GM19372 (cell line): ENCODE data around the gene CREB5.

Experiments used
- ATAC-seq: cut with Tn5 transposase; IDR thresholded peaks from one replicate; pipeline ENCODE4 v1.9.1; 2021; ENCODE audit warnings: mild to moderate bottlenecking, low read depth, moderate library complexity; ENCODE audit not compliant: unreplicated experiment

The CREB5 gene

DNA sequence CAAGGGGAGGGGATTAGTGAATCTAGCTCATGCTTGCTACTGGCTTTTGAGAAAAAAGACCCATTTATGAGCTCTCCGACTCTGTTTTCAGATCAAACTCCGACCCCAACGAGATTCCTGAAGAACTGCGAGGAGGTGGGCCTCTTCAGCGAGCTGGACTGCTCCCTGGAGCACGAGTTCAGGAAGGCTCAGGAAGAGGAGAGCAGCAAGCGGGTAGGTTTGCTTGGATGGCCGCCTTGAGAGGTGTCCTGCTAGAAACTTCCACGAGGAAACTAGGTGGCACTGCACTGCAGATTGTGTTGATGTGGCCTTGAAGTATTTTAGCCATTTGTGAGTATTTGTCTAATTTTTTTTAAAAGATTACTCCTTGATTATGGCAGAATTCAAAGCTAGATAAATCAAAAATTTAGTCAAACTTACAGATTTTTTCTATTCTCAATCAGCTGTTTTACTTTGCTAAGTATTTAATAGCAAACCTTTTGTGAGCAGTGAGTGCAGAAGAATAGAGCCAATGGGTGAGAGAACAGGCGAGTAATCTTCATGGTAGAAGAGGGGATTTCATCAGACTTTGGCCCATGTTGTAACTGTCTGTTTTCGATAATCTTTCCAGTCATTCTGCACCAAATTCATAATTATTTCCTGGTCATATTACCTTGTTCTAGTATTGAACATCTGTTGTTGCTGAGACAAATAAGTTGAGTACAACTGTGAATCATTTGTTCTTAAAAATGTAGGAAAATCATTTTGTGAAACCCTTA is 95.4 kb downstream of the CREB5 start:
- ATAC-seq: no peak

DNA sequence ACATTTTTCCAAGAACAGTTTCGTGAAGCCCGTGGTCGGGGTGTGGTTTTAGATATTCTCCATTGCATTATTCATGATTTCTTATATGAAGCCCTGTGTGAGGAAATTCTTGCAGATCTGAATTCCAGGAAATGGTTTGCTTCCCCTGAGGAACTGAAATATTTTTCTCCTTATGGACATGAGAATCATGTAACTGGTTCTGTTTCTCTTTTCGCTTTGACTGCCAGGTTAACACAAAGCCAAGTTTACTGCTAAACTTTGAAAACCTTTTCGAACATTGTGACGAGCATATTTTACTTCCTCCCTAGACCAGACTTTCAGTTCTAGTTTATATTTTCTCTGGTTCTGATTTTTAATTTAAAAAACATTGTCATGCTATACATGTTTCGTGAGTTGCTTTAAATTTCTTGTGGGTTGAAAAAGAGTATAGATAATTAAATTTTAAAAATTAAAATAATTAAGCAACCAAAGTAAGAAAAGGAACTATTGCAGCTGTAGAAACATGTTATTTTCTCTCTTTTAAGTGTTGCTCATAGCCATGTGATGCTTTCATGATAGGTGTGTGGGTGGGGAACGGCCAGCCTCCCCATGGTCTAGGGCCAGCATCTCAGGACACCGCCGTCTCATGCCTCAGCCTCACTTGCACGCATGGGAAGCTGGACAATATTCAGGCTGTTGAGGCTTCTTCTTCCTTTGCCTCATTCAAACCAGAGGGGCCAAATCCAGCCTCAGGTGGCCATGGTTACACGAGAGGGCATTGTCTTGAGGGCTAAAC is 97.1 kb downstream of the CREB5 start:
- ATAC-seq: peak; percentile 91

DNA sequence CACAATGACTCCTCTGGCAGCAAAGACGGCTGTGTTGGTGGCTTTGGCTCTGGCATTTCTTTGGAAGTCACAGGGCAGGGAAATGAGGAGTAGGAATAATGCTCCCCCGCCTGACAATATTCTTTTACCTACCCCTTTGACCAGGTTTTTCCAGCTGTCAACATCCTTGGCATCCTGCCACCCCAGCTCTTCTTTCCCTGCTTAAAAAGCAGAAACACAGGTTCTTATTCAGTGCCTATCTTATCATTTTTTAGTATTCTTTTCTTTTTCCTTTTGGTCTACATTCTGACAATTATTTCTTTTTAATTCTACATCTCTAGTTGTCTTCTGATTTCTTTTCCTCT is 97.7 kb downstream of the CREB5 start:
- no peak for ATAC-seq

GRCh38 chr7:28512668-28513440 is 100.5 kb downstream of the CREB5 start:
- no peak for ATAC-seq

DNA sequence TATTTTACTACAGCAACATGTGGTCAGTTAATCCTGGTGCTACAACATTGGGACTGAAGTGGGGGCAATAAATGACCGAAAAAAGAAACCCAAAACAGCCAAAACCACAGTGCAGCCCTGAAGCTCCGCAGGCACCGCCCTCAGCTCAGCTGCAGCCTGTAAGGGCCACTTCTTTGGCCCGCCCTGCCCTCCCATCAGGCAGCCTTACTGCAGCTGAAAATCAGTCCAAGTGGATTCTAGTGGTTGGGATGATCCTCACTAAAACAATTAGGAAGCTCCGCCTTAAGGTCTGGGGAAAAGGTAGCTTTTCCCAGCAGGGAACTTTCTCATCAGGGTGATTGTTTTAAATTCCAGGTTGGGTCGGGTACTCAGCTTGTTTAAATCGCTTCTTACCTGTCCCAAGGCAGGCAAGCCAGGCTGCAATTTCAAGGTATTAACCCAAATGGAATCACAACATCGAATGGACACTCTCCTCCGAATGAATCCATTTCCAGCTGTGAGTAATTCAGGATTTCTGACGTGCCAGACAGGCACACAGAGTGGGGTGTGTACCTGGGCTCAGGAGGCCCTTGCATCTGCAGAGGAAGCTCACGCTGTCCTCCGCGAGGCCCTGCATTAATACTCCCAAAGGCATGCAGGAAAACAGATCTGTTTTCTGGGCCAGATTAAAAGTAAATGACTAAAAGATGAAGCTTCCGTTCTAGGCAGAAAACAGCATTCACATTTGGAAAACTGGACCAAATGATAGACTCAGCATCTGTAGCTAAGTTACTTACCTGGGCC is 104.3 kb downstream of the CREB5 start:
- ATAC-seq: no peak

- ATAC-seq: no peak
These were observed 104.9 kb downstream of the CREB5 start for GRCh38 chr7:28517206-28517605.

DNA sequence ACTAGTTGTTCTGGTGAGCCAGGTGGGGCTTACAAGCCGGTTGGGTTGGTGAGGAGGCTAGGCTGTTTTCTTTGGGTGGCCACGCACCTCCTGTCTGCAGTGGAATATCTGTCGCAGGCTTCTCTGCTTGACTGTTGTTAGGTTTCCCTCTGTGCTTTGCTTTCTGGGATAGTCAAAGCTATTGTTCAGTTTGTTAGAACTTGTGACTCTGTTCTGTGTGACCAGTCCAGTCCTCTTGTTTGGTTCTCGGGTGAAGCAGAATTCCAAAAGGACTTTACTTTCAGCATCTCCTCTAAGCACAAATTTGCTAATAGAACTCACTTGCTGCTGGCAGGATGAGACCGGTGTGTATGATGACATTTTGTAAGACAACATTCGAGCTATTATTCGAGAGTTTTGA is 105.3 kb downstream of the CREB5 start:
- no peak for ATAC-seq

DNA sequence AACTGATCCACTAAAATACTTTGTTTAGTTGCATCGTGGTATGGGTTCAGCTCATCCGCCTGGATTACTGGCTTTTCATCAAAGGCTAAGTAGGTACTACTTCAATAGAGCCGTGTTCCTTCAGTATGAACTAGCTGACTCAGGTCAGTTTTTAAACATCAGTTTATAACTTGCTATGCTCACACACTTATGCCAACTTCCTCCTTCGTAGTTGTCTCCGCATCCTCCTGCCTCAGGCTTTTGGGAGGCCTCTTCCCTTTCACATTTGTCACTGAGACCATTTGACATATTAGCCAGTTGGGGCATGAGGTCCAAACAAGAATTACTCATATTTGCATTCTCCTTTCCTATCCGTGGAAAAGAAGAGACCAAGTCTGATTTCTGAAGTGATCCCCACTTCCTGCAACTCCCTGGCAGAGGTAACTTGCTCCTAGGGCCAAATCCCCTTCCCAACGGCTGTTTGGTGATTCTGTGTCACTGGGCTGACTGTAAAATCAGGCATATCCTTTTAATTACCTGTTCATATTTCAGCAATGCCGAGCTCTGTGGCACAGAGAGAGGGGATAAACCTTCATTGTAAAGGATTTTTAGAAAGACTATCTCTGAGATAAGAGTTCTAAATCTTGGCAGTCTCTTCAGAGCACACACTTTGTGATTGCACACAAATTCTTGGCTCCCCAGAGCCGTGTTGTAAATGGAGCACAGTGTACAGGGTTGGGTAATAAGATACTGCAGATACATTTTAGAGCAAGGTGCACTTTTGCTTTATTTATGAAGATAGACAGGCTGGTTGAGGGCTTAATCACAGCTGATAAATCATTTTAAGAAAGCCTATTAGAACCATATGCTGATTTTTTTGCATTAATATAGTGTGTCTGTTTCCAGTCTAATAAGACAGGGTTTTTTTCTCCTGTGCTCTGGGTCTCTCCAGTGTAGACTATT is 108.0 kb downstream of the CREB5 start:
- no peak for ATAC-seq

GRCh38 chr7:28524978-28525377 is 112.7 kb downstream of the CREB5 start:
- no peak for ATAC-seq

GRCh38 chr7:28528899-28529298 is 116.6 kb downstream of the CREB5 start:
- no peak for ATAC-seq

- ATAC-seq: no peak
These were observed 117.4 kb downstream of the CREB5 start for GRCh38 chr7:28529755-28530154.

DNA sequence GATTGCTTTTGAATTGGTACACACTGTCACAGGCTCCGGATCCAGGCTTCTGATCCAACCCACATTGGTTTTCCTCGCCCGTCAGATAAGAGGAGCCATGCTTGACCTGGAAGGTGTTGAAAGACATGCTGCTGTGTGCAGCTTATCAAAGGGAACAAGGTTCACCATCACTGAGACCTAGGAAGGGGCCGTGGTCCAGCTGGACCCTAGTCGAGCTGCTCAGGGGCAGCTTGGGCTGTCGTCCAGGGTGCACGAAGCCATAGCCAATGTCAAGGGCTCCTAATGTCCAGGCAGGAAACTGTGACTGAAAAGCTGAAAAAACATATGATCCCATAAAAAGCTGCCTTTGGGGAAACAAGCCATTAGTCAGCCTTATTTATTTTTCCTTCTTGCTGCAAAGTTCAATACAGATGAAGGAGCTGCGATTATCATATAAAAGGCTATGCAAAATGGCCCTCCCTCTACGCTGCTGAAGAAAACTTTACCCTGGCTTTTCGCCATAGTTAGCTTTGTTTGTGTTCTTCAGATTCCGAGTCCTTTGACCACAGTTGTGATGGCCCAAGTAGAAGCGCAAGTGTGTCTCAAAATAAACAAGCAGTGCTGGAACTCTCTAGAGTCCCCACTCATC is 118.0 kb downstream of the CREB5 start:
- no peak for ATAC-seq

DNA sequence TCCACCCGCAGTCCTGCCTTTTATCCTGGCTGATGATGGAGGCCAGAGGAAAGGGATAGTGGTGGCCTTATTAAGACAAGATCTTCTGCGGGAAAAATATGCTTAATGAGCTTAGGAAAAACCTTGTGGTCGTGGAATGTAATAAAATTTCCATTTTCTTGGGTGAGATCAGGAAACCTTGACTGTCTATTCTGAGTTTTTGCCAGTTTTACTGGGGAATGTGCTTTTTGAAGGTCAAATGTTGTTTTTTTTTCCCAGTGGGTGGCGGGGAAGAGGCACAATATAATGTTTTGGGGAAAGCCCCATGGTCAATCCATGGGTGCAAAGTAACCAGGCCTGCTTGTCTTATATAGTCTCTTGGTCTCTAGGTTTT is 118.5 kb downstream of the CREB5 start:
- ATAC-seq: no peak

DNA sequence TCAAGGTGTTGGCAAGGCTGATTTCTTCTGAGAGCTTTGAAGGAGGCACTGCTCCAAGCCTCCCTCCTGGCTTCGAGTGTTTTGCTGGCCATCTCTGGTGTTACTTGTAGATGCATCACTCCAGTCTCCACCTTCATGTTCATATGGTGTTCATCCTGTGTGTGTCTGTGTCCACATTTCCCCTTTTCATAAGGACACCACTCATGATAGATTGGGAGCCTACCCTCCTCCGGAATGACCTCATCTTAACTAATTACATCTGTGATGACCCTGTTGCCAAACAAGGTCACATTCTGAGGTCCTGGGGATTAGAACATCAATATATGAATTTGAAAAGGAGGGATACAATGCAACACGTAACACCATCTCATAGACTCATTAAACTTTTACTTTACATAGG is 119.0 kb downstream of the CREB5 start:
- no peak for ATAC-seq

GRCh38 chr7:28532181-28532580 is 119.9 kb downstream of the CREB5 start:
- ATAC-seq: no peak

DNA sequence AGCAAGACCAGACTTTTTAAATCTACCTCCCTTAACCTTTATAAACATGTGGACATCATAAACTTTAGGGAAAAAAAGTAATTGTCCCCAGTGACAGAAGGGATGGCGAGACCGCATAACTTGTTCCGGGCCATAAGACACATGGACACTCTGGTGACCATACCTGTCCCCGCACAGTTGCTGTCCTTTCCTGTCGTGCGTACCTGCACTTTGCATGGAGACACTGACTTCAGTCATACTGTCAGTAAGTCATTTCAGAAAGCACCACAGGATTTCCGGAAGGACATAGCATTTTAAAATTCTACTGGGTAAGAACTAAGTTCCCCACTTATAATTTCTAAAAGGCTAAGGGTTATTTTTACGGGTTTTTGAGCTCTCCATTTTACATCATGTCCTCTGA is 120.9 kb downstream of the CREB5 start:
- ATAC-seq: no peak

DNA sequence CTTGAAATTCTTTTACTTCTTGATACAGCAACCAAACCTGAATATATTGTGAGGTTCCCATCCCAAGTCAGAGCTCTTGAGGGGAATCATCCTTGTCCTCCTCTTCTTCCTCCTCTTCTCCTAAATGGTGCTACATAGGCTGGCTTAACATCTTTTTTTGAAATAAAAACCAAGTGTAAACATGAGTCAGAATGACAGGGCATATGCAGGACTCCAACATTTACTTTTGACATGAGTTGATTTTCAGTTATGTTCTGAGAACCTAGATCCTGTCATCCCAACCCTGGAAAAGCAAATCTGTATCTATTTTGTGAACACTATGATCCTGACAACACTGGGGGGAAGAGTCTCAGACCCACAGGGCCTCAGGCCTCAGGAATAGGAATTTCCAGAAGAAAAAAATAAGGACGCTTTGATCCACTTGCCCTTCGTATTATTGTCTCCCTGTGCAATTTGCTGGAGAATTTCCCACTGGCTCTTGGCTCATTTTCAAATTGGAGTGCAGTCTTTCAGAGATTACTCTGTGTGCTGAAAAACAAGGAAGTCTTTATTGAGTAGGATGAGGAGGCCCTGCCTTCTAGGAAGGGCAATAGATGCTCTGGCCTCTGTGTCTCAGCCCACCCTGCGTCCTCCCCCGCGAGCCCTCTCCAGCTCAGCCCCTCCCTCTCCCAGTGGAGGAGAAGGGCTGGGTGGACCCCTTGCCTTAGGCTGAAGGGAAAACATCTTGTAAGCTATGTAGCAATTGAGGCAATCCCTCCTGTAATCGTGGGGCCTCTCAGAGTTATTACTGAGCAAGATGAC is 121.6 kb downstream of the CREB5 start:
- ATAC-seq: no peak

- no peak for ATAC-seq
These were observed 123.9 kb downstream of the CREB5 start for GRCh38 chr7:28536259-28536658.
